ENCODE results near the gene SYT7.

GRCh38 chr11:61496602-61497400, 84.1 kb downstream of the SYT7 start:
- TF ChIP-seq EP300 (IDR thresholded peaks at IDR 0.05) (no peak), POLR2AphosphoS5 (IDR thresholded peaks at IDR 0.05) (no peak), CTCF (IDR thresholded peaks at IDR 0.05) (no peak), POLR2A (IDR thresholded peaks at IDR 0.05; ENCODE audit: low read depth) (no peak)

Measured in esophagus muscularis mucosa (tissue), 4 donors.